Mesenchymal stem cell (in vitro differentiated cells and primary cell): Measurements from ENCODE around the gene MSI2.

Experiments
- DNase-seq: peaks from one replicate; pipeline ENCODE4 v3.0.0-alpha.2; 2013
- H2AFZ ChIP-seq: one replicate; pipeline ENCODE4 v1.6.1; 2013; ENCODE audit warnings: low read depth, mild to moderate bottlenecking, control low read depth, inconsistent platforms, low read length, moderate library complexity
- H2AK5ac ChIP-seq: 2 replicates; pipeline ENCODE4 v1.6.1; 2013; ENCODE audit warnings: low read length, moderate library complexity, mild to moderate bottlenecking, inconsistent platforms; ENCODE audit not compliant: severe bottlenecking
- H2BK120ac ChIP-seq: one replicate; pipeline ENCODE4 v1.6.1; 2013; ENCODE audit warnings: low read depth, mild to moderate bottlenecking, inconsistent platforms, low read length, moderate library complexity
- H2BK12ac ChIP-seq, 2 experiments: one replicate each; pipeline ENCODE4 v1.6.1; 2013; ENCODE audit warnings: inconsistent platforms in 2 of 2, low read length in 2 of 2, mild to moderate bottlenecking in 2 of 2, moderate library complexity in 2 of 2, control low read depth in 1 of 2
- H2BK15ac ChIP-seq: one replicate; pipeline ENCODE4 v1.6.1; 2013; ENCODE audit warnings: mild to moderate bottlenecking, low read depth, inconsistent platforms; ENCODE audit not compliant: poor library complexity, severe bottlenecking
- H2BK5ac ChIP-seq: 2 replicates; pipeline ENCODE4 v1.6.1; 2013; ENCODE audit warnings: low read depth, mild to moderate bottlenecking, low read length, control low read depth, inconsistent platforms; ENCODE audit not compliant: poor library complexity, severe bottlenecking
- H3K14ac ChIP-seq, 2 experiments: one replicate each; pipeline ENCODE4 v1.6.1; 2013; ENCODE audit warnings: inconsistent platforms in 2 of 2, low read length in 2 of 2, control low read depth in 1 of 2, mild to moderate bottlenecking in 1 of 2, moderate library complexity in 1 of 2
- H3K18ac ChIP-seq, 2 experiments: one replicate each; pipeline ENCODE4 v1.6.1; 2013; ENCODE audit warnings: inconsistent platforms in 2 of 2, low read length in 2 of 2, control low read depth in 1 of 2, low read depth in 1 of 2, mild to moderate bottlenecking in 1 of 2
- H3K23ac ChIP-seq, 2 experiments: one replicate each; pipeline ENCODE4 v1.6.1; 2013; ENCODE audit warnings: inconsistent platforms in 2 of 2, low read length in 2 of 2, mild to moderate bottlenecking in 2 of 2, moderate library complexity in 2 of 2, control low read depth in 1 of 2
- H3K27ac ChIP-seq: 2 replicates; pipeline ENCODE4 v1.5.1; 2013; ENCODE audit warnings: mild to moderate bottlenecking, moderate library complexity, low read length, control low read depth, inconsistent platforms; ENCODE audit not compliant: poor library complexity, severe bottlenecking
- H3K27me3 ChIP-seq, 2 experiments: 2 replicates each; pipeline versions ENCODE4 v1.6.1 to v1.7.0; 2013; ENCODE audit warnings: low read length in 2 of 2, mild to moderate bottlenecking in 2 of 2, moderate library complexity in 2 of 2, control low read depth in 1 of 2, inconsistent platforms in 1 of 2; ENCODE audit not compliant: control insufficient read depth in 1 of 2, insufficient read depth in 1 of 2
- H3K36me3 ChIP-seq, 2 experiments: 2 replicates each; pipeline versions ENCODE4 v1.6.1 to v1.7.0; 2013; ENCODE audit warnings: low read length in 2 of 2, control low read depth in 1 of 2, inconsistent platforms in 1 of 2, low read depth in 1 of 2, mild to moderate bottlenecking in 1 of 2; ENCODE audit not compliant: insufficient read depth in 2 of 2, control insufficient read depth in 1 of 2
- H3K4ac ChIP-seq, 2 experiments: one replicate each; pipeline ENCODE4 v1.6.1; 2013; ENCODE audit warnings: inconsistent platforms in 2 of 2, low read length in 2 of 2, mild to moderate bottlenecking in 2 of 2, moderate library complexity in 2 of 2, control low read depth in 1 of 2, low read depth in 1 of 2
- H3K4me1 ChIP-seq: 2 replicates; pipeline ENCODE4 v1.6.1; 2013; ENCODE audit warnings: low read depth, low read length, control low read depth; ENCODE audit not compliant: control insufficient read depth, insufficient read depth
- H3K4me2 ChIP-seq: 2 replicates; pipeline ENCODE4 v1.6.1; 2013; ENCODE audit warnings: low read length, mild to moderate bottlenecking, inconsistent platforms; ENCODE audit not compliant: poor library complexity, severe bottlenecking
- H3K4me3 ChIP-seq, 2 experiments: 2 replicates each; pipeline versions ENCODE4 v1.5.1 to v1.7.0; 2013; ENCODE audit warnings: low read length in 2 of 2, mild to moderate bottlenecking in 2 of 2, control low read depth in 1 of 2, low read depth in 1 of 2; ENCODE audit not compliant: insufficient read depth in 1 of 2
- H3K79me1 ChIP-seq: replicated peaks from 2 replicates; pipeline ENCODE4 v1.6.1; 2013; ENCODE audit warnings: mild to moderate bottlenecking, control low read depth, low read length, inconsistent platforms; ENCODE audit not compliant: poor library complexity, severe bottlenecking
- H3K9ac ChIP-seq: 2 replicates; pipeline ENCODE4 v1.7.0; 2013; ENCODE audit warnings: mild to moderate bottlenecking, low read length, moderate library complexity
- H3K9me3 ChIP-seq: 2 replicates; pipeline ENCODE4 v1.7.0; 2013; ENCODE audit warnings: mild to moderate bottlenecking, low read length; ENCODE audit not compliant: control insufficient read depth
- H4K8ac ChIP-seq: one replicate; pipeline ENCODE4 v1.6.1; 2013; ENCODE audit warnings: inconsistent platforms, mild to moderate bottlenecking, low read length, moderate library complexity
- H4K91ac ChIP-seq: one replicate; pipeline ENCODE4 v1.6.1; 2013; ENCODE audit warnings: mild to moderate bottlenecking, low read length, inconsistent platforms
- WGBS: methylation state at CpG from one replicate; pipeline ENCODE4 v1.1.7; 2013; ENCODE audit warnings: mixed read lengths; 5-methylcytosine and 5-hydroxymethylcytosine counted together

MSI2 gene

GRCh38 chr17:57453841-57454425 is 197.6 kb downstream of the MSI2 start:
- H3K9ac ChIP-seq = no peak overlapping the region
- no peak overlapping the region for H4K8ac ChIP-seq

GRCh38 chr17:57454729-57455062 is 198.4 kb downstream of the MSI2 start:
- Histone ChIP-seq H3K79me1 (peaks cover 22% of the 10 kb centered on the region), H2BK5ac (no peak overlapping the region), H2AK5ac (peak overlapping the region; percentile 25), H3K18ac (peak overlapping the region in 1 of 2 experiments; percentile 11), H2AFZ (no peak overlapping the region), H3K4me2 (no peak overlapping the region), H3K27me3 (peaks cover 0 to 10% of the 10 kb centered on the region in 2 experiments), H3K9me3 (no peaks in the 10 kb centered on the region), H3K4ac (no peak overlapping the region), H4K8ac (no peak overlapping the region), H3K4me3 (no peak overlapping the region), H3K9ac (no peak overlapping the region), H2BK120ac (no peak overlapping the region), H2BK12ac (no peak overlapping the region), H3K4me1 (peaks cover 10% of the 10 kb centered on the region), H3K23ac (no peak overlapping the region), H3K14ac (no peak overlapping the region), H2BK15ac (no peak overlapping the region), H3K27ac (peak overlapping the region; percentile 31), H3K36me3 (peaks cover 0 to 9% of the 10 kb centered on the region in 2 experiments), H4K91ac (no peak overlapping the region)
- 98% methylated on average over 5 of the region's 5 CpGs for WGBS
- no peak for DNase-seq

More at GRCh38 chr17:57453841-57454425, 197.6 kb downstream of the MSI2 start:
- no peak for DNase-seq
- H2AK5ac ChIP-seq = no peak overlapping the region
- no peak overlapping the region for H3K18ac ChIP-seq
- H2BK5ac ChIP-seq = no peak overlapping the region
- no peak overlapping the region for H3K23ac ChIP-seq
- 89% methylated on average over 7 of the region's 7 CpGs for WGBS
- peaks cover 0 to 10% of the 10 kb centered on the region in 2 experiments for H3K27me3 ChIP-seq
- no peak overlapping the region for H2BK12ac ChIP-seq
- no peak overlapping the region for H2BK15ac ChIP-seq
- no peaks in the 10 kb centered on the region for H3K9me3 ChIP-seq
- peaks cover 0 to 10% of the 10 kb centered on the region in 2 experiments for H3K36me3 ChIP-seq
- no peak overlapping the region for H4K91ac ChIP-seq
- H3K4me1 ChIP-seq = peaks cover 10% of the 10 kb centered on the region
- H3K4ac ChIP-seq = no peak overlapping the region
- no peak overlapping the region for H3K4me3 ChIP-seq
- H3K14ac ChIP-seq = no peak overlapping the region
- no peak overlapping the region for H3K27ac ChIP-seq
- no peak overlapping the region for H3K4me2 ChIP-seq
- H2BK120ac ChIP-seq = no peak overlapping the region
- H3K79me1 ChIP-seq = peaks cover 22% of the 10 kb centered on the region
- no peak overlapping the region for H2AFZ ChIP-seq

- peak overlapping the region; percentile 22 for H4K8ac ChIP-seq
- peak overlapping the region; percentile 31 for H3K27ac ChIP-seq
- H2BK15ac ChIP-seq = no peak overlapping the region
- H4K91ac ChIP-seq = peak overlapping the region; percentile 35
- peaks cover 0 to 10% of the 10 kb centered on the region in 2 experiments for H3K27me3 ChIP-seq
- no peak overlapping the region for H3K9ac ChIP-seq
- no peak overlapping the region for H2BK5ac ChIP-seq
- H2BK120ac ChIP-seq = no peak overlapping the region
- no peak overlapping the region for H3K4me3 ChIP-seq
- H2AK5ac ChIP-seq = peak overlapping the region; percentile 75
- H3K18ac ChIP-seq = peak overlapping the region; percentile 25 to 61
- peak overlapping the region; percentile 46 for H3K4me2 ChIP-seq
- H2BK12ac ChIP-seq = peak overlapping the region in 1 of 2 experiments; percentile 48
- peak overlapping the region; percentile 45 to 52 for H3K4ac ChIP-seq
- H3K23ac ChIP-seq = no peak overlapping the region
- no peak overlapping the region for H2AFZ ChIP-seq
- peak; percentile 43 for DNase-seq
- WGBS = 87% methylated on average over 25 of the region's 25 CpGs
- peaks cover 21% of the 10 kb centered on the region for H3K79me1 ChIP-seq
- H3K9me3 ChIP-seq = no peaks in the 10 kb centered on the region
- peaks cover 0 to 9% of the 10 kb centered on the region in 2 experiments for H3K36me3 ChIP-seq
- peaks cover 10% of the 10 kb centered on the region for H3K4me1 ChIP-seq
- peak overlapping the region in 1 of 2 experiments; percentile 78 for H3K14ac ChIP-seq
Measured at GRCh38 chr17:57455063-57455914, 199.0 kb downstream of the MSI2 start.

GRCh38 chr17:57456622-57457021 is 200.3 kb downstream of the MSI2 start:
- Histone ChIP-seq H2BK12ac (no peak overlapping the region), H3K9me3 (no peaks in the 10 kb centered on the region), H3K4me2 (no peak overlapping the region), H2BK15ac (no peak overlapping the region), H3K4me3 (no peak overlapping the region), H3K9ac (no peak overlapping the region), H4K8ac (no peak overlapping the region), H3K4me1 (peaks cover 19% of the 10 kb centered on the region), H2AFZ (no peak overlapping the region), H3K36me3 (peaks cover 0 to 6% of the 10 kb centered on the region in 2 experiments), H4K91ac (no peak overlapping the region), H2BK120ac (no peak overlapping the region), H2AK5ac (no peak overlapping the region), H3K79me1 (peaks cover 22% of the 10 kb centered on the region), H3K18ac (no peak overlapping the region), H3K14ac (no peak overlapping the region), H3K27me3 (peaks cover 0 to 3% of the 10 kb centered on the region in 2 experiments), H3K4ac (no peak overlapping the region), H2BK5ac (no peak overlapping the region), H3K27ac (no peak overlapping the region), H3K23ac (no peak overlapping the region)
- 100% methylated on average over 2 of the region's 3 CpGs for WGBS
- DNase-seq = peak; percentile 46
